Dedifferentiated amniotic fluid mesenchymal stem cell (primary cell): ENCODE results near the gene PRELID2.

ENCODE experiments used
- DNase-seq: peaks from one replicate; pipeline ENCODE4 v3.0.0-alpha.2; 2016; ENCODE audit errors: extremely low spot score

Gene PRELID2

GRCh38 chr5:145797336-145797735 lies 37.8 kb downstream of the PRELID2 start:
- no peak for DNase-seq

- no peak for DNase-seq
Observed at GRCh38 chr5:145796318-145796717, 38.8 kb downstream of the PRELID2 start.

- no peak for DNase-seq
Observed at GRCh38 chr5:145793574-145793973, 41.6 kb downstream of the PRELID2 start.

GRCh38 chr5:145792840-145793239 lies 42.3 kb downstream of the PRELID2 start:
- no peak for DNase-seq

- no peak for DNase-seq
Observed at GRCh38 chr5:145791866-145792265, 43.3 kb downstream of the PRELID2 start.

GRCh38 chr5:145787996-145788395 lies 47.1 kb downstream of the PRELID2 start:
- no peak for DNase-seq

- no peak for DNase-seq
Observed at GRCh38 chr5:145787507-145787906, 47.6 kb downstream of the PRELID2 start.

- DNase-seq, result no peak
Observed at GRCh38 chr5:145787001-145787400, 48.1 kb downstream of the PRELID2 start.

- DNase-seq, result no peak
Observed at GRCh38 chr5:145780982-145781381, 54.2 kb downstream of the PRELID2 start.

GRCh38 chr5:145778144-145778900 lies 56.8 kb downstream of the PRELID2 start:
- DNase-seq, result no peak

- no peak for DNase-seq
Observed at GRCh38 chr5:145777445-145778063, 57.6 kb downstream of the PRELID2 start.

- peak; percentile 47 for DNase-seq
Observed at GRCh38 chr5:145776886-145777285, 58.3 kb downstream of the PRELID2 start.

- peak; percentile 90 for DNase-seq
Observed at GRCh38 chr5:145775893-145776444, 59.2 kb downstream of the PRELID2 start.

- peak; percentile 19 for DNase-seq
Observed at GRCh38 chr5:145775411-145775810, 59.7 kb downstream of the PRELID2 start.

GRCh38 chr5:145774442-145774841 lies 60.7 kb downstream of the PRELID2 start:
- DNase-seq, result no peak

GRCh38 chr5:145772466-145772865 lies 62.7 kb downstream of the PRELID2 start:
- no peak for DNase-seq

- DNase-seq, result no peak
Observed at GRCh38 chr5:145768863-145769262, 66.3 kb downstream of the PRELID2 start.

GRCh38 chr5:145764325-145764724 lies 70.8 kb downstream of the PRELID2 start:
- no peak for DNase-seq

- DNase-seq, result no peak
Observed at GRCh38 chr5:145762833-145763232, 72.3 kb downstream of the PRELID2 start.

GRCh38 chr5:145761254-145761653 lies 73.9 kb downstream of the PRELID2 start:
- no peak for DNase-seq

GRCh38 chr5:145760660-145761059 lies 74.5 kb downstream of the PRELID2 start:
- no peak for DNase-seq

GRCh38 chr5:145752947-145753346 lies 82.2 kb downstream of the PRELID2 start:
- DNase-seq, result peak; percentile 68

GRCh38 chr5:145752534-145752933 lies 82.6 kb downstream of the PRELID2 start:
- no peak for DNase-seq
